ENCODE data around the gene BAZ1A.

DNA sequence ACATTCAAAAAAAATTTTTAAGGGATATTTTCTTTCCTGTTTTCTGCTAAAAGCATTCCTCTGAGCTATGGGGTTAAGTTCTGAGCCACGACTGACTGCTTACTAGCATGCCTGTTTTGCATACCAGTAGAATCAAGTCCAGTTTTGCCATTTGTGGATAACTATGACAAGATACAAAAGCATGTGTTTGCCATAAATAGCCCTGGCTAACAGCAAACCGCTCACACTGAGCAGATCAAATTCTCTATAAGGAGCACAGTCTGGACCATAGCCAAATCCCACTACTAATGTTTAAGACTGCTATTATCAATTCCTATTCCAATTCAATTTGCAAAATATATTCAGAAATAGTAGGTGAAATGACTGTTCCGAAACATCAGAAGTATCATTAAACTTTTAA is 164.0 kb downstream of the BAZ1A start:
- TF ChIP-seq, protein P1, sequence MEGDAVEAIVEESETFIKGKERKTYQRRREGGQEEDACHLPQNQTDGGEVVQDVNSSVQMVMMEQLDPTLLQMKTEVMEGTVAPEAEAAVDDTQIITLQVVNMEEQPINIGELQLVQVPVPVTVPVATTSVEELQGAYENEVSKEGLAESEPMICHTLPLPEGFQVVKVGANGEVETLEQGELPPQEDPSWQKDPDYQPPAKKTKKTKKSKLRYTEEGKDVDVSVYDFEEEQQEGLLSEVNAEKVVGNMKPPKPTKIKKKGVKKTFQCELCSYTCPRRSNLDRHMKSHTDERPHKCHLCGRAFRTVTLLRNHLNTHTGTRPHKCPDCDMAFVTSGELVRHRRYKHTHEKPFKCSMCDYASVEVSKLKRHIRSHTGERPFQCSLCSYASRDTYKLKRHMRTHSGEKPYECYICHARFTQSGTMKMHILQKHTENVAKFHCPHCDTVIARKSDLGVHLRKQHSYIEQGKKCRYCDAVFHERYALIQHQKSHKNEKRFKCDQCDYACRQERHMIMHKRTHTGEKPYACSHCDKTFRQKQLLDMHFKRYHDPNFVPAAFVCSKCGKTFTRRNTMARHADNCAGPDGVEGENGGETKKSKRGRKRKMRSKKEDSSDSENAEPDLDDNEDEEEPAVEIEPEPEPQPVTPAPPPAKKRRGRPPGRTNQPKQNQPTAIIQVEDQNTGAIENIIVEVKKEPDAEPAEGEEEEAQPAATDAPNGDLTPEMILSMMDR (IDR thresholded peaks at IDR 0.05; ENCODE audit: low read depth, low read length, missing input control): no peak
- TF ChIP-seq GABPA (IDR thresholded peaks at IDR 0.05 in 1 of 2, conservative IDR thresholded peaks at IDR 0.05 in 1 of 2) (no peak), RAD21 (IDR thresholded peaks at IDR 0.05) (no peak), JUND (IDR thresholded peaks at IDR 0.05) (no peak), RXRA (IDR thresholded peaks at IDR 0.05) (no peak), NR2F2 (IDR thresholded peaks at IDR 0.05) (no peak)

All from liver (tissue), 3 donors.